ENCODE data around the gene CORO2A.

The CORO2A gene

GRCh38 chr9:98219794-98220370 is 27.4 kb upstream of the CORO2A start:
- TF ChIP-seq, protein P1, sequence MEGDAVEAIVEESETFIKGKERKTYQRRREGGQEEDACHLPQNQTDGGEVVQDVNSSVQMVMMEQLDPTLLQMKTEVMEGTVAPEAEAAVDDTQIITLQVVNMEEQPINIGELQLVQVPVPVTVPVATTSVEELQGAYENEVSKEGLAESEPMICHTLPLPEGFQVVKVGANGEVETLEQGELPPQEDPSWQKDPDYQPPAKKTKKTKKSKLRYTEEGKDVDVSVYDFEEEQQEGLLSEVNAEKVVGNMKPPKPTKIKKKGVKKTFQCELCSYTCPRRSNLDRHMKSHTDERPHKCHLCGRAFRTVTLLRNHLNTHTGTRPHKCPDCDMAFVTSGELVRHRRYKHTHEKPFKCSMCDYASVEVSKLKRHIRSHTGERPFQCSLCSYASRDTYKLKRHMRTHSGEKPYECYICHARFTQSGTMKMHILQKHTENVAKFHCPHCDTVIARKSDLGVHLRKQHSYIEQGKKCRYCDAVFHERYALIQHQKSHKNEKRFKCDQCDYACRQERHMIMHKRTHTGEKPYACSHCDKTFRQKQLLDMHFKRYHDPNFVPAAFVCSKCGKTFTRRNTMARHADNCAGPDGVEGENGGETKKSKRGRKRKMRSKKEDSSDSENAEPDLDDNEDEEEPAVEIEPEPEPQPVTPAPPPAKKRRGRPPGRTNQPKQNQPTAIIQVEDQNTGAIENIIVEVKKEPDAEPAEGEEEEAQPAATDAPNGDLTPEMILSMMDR (IDR thresholded peaks at IDR 0.05; ENCODE audit: low read length, missing control alignments), result no peak
- H3K4me3 ChIP-seq (replicated peaks; ENCODE audit: low read depth, low read length), result no peak overlapping the region
- no peak for DNase-seq (ENCODE audit: low read depth)

DNA sequence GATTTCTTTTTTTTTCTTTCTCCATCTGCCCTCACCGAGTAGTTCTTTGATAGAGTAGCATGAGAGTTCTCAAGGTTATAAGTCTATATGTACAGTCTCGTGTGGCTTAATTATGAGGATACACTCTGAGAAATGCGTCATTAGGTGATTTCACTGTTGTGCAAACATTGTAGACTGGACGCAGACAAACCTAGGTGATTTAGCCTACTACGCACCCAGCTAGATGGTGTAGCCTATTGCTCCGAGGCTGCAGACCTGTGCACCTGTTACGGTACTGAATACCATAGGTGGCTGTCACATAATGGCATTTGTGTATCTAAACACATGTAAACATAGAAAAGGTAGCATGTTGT is 26.9 kb upstream of the CORO2A start:
- no peak for DNase-seq (ENCODE audit: low read depth)
- no peak overlapping the region for H3K4me3 ChIP-seq (replicated peaks; ENCODE audit: low read depth, low read length)
- TF ChIP-seq, protein P1 (IDR thresholded peaks at IDR 0.05; ENCODE audit: low read length, missing control alignments), result no peak

- TF ChIP-seq, protein P1 (IDR thresholded peaks at IDR 0.05; ENCODE audit: low read length, missing control alignments), result no peak
- no peak for DNase-seq (ENCODE audit: low read depth)
- no peak overlapping the region for H3K4me3 ChIP-seq (replicated peaks; ENCODE audit: low read depth, low read length)
Observed at GRCh38 chr9:98218562-98219363, 26.3 kb upstream of the CORO2A start.

DNA sequence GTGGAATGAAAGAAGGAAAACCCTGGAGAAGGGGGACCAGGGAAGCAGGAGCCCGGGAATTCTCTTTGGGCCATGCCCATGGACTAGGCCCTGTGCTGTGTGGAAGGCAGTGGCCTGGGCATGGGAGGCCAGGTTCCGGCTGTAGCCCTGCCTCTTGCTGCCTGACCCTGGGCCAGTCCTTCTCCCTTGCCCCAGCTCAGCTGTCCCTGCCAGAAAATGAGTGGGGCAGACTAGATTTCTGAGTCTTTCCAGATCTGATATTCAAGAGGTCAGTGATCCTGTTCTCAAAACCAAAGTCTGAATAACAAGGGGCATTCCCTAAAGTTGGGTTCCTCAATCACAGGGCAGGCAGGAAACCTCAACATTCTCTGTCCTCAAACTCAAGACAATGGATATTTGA is 24.8 kb upstream of the CORO2A start:
- no peak for DNase-seq (ENCODE audit: low read depth)
- TF ChIP-seq, protein P1 (IDR thresholded peaks at IDR 0.05; ENCODE audit: low read length, missing control alignments), result no peak
- no peak overlapping the region for H3K4me3 ChIP-seq (replicated peaks; ENCODE audit: low read depth, low read length)

- TF ChIP-seq, protein P1 (IDR thresholded peaks at IDR 0.05; ENCODE audit: low read length, missing control alignments), result no peak
Observed at GRCh38 chr9:98216391-98216790, 24.0 kb upstream of the CORO2A start.

GRCh38 chr9:98215821-98216220 is 23.4 kb upstream of the CORO2A start:
- DNase-seq (ENCODE audit: low read depth), result peak; percentile 39
- H3K4me3 ChIP-seq (replicated peaks; ENCODE audit: low read depth, low read length), result no peak overlapping the region
- TF ChIP-seq, protein P1 (IDR thresholded peaks at IDR 0.05; ENCODE audit: low read length, missing control alignments), result peak; percentile 52

More at GRCh38 chr9:98216391-98216790, 24.0 kb upstream of the CORO2A start:
- no peak overlapping the region for H3K4me3 ChIP-seq (replicated peaks; ENCODE audit: low read depth, low read length)
- no peak for DNase-seq (ENCODE audit: low read depth)

All from fibroblast of pulmonary artery (primary cell).